Activated CD4-positive, CD25-positive, alpha-beta regulatory T cell treated with anti-CD3 and anti-CD28 coated beads, Interleukin-2, amount 50 U/mL, for 72 hours (primary cell): ENCODE measurements around the gene C1QTNF12.

Experiments used
- DNase-seq: peaks from one replicate; pipeline ENCODE4 v3.0.0; 2021

Gene C1QTNF12

DNA sequence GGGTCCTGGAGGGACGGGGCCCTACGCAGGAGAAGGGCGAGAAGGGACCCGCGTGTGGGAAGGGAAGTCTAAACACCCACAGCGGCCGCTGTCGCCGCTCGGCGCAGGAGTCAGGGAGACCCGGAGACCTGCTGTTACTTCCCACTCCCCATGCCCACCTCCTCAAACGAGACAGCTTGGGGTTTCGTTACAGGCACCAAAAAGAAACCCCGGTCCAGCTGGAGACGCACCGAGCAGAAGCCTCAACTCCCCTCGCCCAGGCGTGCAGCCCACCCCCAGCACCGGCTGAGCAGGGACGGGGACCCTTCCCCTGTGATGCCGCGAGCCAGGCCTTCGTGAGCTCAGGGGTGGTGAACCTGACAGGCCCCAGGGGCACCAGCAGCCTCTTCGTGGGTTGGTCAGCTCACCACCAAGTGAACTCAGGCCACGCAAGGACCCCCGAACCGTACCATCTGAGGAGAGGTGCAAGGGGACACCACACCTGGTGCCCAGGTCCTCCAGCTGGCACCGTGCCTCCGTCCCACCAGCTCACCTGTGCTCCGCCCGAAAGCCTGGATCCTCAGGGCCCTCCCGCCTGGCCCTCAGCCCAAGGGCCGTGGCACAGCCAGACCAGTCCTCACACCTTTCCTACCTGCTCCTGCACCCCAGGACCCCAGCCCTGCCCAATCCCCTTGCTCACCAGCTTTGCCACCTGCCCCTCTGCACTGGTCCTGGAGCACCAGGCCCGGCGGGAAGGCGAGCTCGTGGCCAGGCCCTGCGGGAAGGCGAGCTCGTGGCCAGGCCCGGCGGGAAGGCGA is 19.8 kb downstream of the C1QTNF12 start:
- DNase-seq: no peak

DNA sequence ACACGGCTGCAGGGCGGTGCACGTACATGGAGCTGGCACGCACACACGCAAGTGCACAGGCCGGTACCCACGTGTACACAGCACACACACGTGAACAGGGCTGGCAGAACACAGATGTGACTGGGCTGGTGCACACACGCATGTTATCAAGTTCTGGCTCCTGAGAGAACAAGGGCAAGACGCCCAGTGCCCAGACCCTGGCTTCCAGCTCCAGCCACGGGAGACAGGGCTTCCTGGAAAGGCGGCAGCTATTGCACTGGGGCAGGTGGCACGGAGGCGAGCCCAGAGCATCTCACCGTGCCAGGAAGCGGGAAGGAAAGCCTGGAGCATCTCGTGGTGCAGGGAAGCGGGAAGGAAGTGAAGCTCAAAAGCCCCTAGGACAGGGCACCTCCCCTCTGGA is 20.6 kb downstream of the C1QTNF12 start:
- no peak for DNase-seq

DNA sequence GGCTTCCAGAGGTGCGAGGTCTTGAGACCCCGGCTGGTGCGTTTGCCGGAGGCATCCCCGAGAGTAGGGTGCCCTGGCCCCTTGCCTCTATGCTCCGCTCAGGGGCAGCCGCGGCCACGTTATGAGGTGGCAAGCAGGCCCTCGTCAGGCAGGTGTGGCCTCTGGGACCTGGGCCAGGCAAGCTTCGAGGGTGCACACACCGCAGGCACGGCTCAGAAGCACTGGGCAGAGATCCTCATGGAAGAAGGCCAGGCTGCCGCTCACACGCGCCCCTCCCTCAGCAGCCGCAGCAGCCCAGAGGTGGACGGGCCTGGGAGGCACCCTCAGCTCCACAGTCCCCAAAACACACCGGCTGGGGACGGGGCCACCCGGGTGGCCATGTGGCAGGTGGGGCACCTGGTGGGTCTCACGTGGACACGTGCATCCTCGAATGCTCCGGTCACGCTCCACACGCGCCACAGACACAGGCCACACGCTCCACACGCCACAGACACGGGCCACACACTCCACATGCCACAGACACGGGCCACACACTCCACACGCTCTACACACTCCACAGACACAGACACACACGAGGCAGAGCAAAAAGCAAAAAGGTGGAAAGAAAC is 21.2 kb downstream of the C1QTNF12 start:
- no peak for DNase-seq

DNA sequence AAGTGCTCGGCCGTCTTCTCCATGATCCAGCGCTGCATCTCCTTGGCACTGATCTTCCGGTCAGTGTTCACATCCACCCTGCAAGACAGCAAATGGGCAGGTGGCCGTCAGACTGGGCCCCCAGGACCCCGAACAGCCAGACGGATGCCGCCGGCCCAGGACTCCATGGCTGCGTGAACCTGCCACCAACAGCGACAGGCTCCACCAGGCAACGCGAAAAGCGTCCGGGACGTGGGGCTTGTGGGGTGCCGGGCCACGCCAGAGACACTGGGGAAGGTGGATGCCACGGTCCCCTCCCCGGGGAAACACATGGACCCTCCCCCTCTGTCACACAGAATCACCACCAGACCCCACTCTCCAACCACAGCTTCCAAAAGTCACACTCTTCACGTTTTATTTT is 22.6 kb downstream of the C1QTNF12 start:
- DNase-seq: no peak

DNA sequence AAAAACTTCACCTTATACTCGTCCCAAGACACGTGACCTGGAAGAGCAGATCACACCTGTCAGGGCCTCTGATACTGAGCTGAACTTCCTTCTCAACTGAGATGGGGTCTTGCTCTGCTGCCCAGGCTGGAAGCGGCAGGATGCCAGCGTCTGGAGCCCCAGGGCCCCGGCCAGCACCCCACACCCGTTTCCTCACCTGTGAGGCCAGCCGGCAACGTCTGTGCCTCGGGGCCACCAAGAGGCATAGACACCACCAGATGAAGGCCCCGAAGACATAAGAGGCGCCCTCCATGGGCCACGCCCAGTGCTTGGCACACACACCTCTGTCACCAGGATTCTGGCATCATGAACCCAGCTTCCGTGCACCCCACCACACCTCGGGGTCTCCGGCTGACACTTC is 23.2 kb downstream of the C1QTNF12 start:
- DNase-seq: no peak

DNA sequence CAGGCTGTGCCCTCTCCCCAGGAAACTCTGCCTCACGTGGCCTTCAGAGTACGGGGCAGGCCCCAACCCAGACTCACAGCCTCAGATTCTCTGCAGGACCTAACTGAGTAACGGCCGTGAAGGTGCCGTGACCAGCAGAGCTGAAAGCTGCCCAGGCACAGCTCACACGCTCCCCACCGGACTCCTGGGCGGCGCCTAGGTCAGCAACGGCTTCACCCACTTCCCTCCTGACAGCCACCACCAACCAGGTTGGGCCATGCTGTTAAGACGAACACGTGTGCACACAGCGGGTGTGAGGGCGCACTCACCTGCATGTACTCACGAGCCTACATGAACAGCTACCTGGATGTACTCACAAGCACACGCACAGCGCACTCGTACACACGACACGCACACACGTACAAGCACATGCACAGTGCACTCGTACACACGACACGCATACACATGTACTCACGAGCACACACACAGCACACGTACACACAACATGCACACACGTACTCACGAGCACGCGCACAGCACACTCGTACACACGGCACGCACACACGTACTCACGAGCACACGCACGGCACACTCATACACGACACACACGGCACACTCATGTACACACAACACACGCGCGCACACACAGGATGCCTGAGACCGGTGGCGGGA is 23.8 kb downstream of the C1QTNF12 start:
- DNase-seq: no peak

DNA sequence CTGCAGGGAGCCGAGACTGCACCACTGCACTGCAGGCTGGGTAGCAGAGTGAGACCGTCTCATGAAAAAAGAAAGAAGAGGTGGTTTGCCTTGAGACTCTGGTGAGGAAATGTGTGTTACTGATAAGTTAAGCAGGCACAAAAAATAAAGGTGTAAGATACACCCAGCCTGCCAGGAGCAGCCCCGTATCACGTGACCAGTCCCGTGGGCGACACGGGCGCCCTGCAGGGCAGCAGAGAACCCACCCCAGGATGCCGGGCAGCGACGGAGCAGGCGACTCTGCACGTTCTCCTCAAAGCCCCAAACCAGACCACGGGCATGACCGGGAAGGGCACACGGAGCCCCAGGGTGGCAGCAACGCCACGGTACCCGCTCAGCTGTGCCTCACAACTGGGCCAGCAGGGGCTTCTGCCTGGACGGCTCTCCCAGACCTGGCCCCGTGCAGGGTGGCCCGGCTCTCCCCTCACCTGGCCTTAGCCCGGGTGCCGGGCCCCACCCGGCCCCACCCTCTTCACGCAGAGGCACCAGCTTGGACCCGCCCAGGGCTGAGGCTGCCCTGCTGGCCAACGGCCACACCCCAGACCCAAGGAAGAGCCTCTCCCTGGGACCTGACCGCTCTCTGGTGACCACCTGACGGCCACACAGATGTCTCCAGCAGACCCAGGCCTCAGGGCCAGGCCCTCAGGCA is 24.5 kb downstream of the C1QTNF12 start:
- DNase-seq: no peak

DNA sequence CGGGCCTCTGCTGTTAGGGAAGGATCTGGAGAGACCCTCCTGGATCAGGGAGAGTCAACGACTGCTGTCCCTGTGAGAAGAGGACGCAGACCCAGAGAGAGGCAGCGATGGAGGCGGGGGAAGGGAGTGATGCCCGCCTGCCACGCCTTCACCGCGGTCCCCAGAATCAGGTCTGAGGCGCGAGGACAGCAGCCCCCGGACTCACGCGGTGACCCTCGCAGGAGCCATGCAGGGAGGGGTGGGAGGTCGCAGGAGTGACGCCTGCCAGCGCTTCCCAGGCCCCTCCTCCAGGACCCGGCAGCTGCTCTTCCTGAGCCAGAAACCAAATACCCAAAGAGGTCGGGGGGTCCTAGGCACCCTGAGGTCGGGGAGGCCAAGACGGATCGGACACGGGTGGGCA is 26.3 kb downstream of the C1QTNF12 start:
- DNase-seq: no peak

DNA sequence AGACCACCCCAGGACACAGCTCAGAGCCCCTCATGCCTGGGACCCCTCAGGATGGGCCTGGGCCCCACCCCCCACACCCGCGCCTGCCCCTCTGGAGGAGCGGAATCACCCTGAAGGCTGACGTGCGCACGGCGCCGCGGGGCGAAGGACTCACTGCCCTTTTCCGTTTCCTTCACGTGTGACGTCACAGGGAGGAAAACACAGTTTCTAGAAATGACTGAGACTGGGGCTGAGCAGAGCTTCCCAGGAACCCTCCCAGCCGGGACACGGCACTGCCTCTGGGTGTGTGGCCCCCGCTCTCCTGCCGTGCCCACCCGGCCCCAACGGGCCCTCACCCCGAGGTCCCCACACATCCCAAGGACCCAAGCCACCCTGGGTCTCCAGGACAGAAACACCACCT is 27.2 kb downstream of the C1QTNF12 start:
- DNase-seq: no peak

DNA sequence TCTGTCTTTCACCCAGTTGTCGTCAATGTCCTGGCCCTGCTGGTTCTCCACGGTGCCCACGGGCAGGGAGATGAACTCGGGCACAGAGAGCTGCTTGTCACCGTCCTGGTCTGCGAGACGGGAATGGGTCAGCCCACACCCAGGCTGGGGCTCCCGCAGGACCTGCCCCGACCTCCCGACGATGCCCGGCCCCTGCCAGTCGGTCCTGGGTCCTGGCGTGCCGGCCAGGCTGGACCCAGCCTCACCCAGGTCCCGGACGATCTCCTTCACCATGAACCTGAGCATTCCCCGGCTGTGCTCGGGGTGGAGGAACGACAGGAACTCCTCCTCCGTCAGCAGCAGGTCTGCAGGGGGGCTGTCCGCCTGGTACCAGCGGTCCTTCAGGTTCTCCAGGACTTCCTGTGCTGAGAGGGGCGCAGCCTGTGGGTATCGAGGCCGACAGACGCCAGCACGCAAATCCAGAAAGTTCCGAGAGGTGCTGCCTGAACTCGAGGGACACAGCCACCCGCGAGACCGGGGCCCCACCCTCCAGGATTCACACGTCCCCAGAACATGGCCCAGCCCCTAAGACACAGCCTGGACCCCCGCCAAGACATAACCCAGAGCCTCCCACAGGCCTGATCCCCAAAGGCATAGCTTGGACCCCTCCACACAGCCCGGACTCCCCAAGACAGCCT is 27.9 kb downstream of the C1QTNF12 start:
- no peak for DNase-seq

DNA sequence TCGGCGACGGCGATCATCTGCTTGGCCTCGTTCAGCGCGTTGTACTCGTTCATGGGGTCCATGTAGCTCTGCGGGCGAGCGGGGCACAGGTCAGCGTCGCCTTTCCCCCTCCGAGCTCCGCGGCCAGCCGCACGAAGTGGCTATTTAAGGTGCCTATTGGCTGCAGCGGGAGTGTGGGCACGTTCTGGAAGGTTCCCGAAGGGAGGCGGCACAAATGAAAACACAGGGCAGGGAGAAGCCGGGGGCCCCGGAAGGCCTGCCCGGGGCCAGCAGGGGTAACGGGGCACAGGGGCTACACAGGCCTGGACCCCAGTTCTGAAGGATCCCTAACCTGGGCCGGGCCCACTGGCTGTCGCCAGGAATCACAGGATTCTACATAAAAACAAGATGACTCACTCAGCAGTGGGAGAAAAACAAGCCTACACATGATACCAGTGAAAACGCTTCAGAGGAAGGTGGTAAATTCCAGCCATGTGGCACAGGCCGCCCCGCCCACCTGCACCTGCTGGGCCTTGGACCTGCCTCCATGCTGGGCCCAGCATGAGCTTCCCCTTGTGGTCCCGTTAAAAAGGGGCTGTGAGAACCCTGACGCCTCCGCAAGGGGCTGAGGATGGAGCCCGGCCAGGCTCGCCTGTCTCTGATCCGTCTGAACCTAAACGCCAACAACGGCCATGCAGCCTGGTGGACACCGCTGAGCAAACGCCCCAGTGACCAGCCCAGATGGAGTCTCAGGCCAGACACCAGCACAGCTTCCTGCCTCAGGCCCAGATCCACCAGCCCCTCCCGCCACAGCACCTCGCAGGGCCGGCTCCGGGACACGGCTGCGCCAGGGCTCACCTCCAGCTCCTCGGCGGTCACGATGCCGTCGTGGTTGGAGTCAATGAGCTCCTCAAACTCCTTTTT is 28.6 kb downstream of the C1QTNF12 start:
- no peak for DNase-seq

DNA sequence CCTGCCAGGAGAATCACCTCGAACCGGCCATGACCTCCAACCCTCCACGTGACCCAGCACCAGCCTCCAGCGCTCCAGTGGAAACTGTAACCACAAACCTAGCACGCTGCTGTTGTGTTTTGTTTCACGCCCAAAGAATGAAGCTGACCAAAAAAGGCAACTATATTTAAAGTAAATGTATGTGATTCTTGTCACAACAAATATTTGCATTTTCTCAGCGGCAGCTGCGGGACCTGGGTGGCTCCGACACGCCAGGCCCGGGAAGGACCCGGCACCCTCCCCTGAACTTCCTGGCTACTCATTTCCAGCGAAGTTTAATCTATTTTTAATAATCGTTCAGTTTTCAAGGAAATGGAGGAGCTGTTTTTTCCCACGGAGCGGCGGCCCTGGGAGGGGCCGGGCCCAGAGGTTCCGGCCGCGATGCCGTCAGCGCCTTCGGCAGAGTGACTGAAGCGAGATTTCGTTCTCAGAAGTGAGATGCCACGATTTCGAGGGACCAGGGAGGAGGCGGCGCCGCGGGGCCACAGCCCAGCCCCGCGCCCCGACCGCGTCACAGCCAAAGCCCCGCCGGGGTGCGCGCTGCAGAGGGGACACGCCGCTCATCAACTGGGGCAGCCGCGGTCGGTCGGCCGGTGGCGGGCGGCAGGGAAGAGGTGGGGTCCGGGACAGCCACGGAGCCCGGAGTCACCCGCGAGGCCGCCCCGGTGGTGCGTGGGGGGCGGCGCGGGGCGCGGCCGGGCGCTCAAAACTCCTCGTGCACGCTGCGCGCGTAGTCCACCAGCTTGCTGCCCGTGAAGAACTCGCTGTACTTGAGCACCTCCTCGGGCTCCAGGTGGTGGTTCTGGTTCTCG is 29.5 kb downstream of the C1QTNF12 start:
- no peak for DNase-seq

DNA sequence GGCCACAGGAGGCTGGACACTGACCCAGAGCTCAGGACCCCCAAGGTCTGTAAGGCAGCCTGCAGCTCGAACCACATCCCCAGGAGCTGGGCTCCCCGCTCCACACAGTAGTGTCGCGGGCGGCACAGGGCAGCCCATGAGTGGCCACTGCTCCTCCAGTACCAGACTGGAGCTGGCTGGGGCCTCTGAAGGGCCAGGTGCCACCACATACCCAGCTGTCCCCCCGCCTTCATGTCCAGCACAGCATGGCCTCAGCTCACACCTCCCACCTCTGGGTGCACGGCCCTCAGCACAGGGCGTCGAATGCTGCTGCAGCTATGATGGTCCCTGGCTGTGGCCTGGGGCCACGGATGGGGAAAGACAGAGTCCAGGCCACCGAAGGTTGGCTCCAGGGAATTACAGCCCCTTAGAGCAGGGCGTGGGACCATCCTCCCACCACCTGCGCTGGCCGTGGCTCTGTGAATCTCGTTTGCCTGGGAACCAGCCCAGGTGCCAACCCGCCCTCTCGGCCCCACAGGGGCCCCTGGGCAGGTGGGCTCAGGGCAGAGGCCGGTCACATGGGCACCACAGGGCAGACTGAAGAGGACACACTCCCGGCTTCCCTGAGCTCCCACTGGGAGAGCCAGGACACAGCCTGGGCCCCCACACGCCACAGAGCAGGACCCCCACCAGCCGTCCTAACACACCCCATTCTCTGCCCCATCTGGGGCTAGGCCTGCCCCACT is 30.5 kb downstream of the C1QTNF12 start:
- no peak for DNase-seq

DNA sequence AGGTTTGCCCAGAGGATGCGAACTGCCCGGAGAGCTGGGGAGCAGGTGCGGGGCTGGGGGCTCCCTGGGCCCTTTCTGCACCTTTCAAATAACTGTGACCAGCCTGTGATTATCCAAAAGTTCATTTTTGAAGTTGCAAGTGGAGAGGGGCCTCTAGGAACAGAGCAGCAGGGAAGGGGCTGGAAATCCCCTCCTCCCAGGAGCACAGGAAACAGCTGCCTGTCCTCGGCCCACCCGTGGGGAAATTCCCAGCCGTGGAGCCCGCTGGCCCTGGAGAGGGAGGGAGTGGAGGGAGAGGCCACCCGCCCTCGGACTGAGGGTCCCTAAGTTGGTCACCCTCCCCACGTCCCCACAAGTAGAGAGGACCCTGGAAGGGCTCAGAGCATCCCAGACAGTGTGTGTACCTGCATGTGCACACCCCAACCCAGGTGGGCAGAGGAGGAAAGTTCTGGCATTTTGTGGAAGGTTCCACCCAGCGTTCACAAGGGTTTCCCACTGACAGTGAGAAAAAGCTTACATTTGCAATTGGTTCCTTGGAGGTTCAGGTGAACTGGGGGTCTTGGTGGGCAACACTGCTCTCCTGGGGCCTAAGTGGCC is 31.3 kb downstream of the C1QTNF12 start:
- DNase-seq: no peak

DNA sequence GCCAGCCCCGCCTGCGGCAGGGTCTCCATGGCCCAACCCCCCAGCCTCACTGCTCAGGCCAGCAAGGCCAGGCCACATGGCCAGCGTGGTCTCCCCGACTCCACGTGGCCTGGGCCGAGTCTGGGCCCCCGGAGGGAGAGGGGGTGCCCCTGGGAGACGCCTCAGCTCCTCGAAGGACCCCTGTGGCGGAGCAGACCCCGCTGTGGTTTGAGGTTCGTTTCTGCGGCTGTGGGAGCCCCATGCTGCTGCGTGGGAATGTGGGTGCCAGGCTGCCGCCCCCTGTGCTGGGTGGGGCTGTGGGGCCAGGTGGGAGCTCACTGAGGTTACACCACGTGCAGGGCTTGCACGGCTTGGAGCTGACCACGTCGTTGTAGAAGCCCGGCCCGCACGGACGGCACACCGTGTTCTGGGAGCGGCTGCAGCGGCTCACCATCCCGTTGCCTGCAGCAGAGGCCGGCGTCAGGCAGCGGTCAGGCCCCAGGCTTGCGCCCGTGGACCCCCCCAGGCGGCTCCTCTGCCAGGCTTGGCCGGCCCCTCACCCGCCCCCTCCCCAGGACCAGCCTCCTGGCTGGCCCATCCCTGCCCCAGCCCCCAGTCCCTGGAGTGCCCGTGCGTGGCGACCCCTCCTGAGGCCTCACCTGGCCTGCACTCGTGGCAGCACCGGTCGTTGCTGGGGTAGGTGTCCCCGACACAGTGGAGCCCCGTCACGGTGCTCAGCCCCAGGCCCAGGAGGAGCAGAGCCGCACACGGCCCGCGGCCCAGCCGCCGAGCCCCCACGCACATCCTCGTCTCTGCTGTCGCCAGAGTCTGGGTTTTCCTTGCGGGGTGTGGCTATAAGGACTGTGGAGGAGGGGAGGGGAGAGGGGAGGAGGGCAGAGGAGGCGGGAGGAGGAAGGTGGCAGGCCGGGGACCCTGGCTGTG is 32.9 kb downstream of the C1QTNF12 start, which contains the start of gene TNFRSF4:
TNFRSF4 (minus strand) TSS at position 809 of the 921 bp plus-strand sequence; CDS start at position 783, 26 bp downstream.
- no peak for DNase-seq

DNA sequence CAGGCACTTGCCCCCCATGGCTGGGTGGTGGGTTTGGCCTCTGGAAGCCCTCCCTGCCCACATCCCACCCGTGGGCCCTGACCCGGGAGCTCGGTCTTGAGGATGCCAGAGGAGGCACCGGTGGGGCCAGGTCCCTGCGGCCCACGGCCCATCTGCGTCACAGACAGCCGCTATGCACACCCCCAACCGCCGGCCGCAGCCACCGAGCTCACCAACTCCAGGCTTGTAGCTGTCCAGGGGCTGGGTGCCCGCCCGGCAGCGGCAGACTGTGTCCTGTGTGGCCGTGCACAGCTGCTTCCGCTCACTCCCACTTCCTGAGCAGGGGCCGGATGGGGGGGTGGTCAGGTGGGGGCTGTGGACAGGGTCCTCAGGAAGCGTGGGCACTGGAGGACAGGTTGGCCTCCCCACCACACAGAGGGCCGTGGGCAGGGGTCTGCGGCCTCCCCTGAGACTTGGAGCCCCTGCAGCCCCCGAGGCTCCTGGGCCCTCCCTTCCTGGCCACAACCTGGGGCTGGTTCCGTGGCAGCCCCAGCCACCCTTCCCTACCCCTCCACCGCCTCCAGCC is 33.7 kb downstream of the C1QTNF12 start:
- peak; percentile 66 for DNase-seq

DNA sequence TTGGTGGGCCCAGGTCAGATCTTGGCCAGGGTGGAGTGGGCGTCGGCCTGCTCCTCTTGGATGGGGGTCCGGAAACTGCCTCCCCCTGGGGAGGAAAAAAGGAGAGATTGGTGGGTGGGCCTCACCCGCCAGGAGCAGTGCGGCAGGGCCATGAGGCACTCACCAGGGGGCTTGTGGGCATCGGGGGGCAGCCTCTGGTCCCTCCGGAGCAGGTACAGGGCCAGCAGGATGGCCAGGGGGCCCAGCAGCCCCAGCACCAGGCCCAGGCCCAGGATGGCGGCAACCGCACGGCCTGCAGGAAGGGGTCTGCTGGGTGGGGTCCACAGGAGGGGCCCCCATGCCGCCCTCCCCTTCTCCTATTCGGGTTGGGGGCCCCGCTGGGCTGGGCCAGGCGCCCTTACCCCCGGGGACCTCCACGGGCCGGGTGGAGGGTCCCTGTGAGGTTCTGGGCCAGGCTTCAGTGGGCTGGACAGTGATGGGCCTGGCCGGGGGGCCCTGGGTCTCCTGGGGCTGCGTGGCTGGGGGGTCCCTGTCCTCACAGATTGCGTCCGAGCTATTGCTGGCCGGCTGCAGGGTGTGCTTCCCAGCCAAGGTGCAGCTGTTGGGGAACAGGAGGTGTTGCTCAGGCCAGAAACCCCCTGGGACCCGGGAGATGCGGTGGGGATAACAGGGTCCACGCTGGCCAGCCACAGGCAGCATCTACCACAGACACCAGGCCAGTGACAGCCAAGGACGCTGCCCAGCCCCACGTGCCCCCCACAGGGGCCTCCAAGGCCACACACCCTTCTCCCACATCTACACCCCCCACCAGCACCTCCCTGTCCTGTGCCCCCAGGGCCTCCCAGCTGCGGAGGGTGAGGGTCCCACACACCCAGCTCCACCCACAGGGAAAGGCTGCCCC is 34.7 kb downstream of the C1QTNF12 start:
- no peak for DNase-seq
